ENCODE measurements around the gene HPCAL1. TPM values are rescaled to one million over a fixed set of nuclear protein-coding genes. Genes with fewer than 3 reads are reported as not detected.

Gene HPCAL1
- total and polyA plus RNA-seq, 2 of the 8 experiments (the other 6 are each of a cell fraction or from before 2014, with no cell fraction given): 5.8 to 8.6 TPM

DNA sequence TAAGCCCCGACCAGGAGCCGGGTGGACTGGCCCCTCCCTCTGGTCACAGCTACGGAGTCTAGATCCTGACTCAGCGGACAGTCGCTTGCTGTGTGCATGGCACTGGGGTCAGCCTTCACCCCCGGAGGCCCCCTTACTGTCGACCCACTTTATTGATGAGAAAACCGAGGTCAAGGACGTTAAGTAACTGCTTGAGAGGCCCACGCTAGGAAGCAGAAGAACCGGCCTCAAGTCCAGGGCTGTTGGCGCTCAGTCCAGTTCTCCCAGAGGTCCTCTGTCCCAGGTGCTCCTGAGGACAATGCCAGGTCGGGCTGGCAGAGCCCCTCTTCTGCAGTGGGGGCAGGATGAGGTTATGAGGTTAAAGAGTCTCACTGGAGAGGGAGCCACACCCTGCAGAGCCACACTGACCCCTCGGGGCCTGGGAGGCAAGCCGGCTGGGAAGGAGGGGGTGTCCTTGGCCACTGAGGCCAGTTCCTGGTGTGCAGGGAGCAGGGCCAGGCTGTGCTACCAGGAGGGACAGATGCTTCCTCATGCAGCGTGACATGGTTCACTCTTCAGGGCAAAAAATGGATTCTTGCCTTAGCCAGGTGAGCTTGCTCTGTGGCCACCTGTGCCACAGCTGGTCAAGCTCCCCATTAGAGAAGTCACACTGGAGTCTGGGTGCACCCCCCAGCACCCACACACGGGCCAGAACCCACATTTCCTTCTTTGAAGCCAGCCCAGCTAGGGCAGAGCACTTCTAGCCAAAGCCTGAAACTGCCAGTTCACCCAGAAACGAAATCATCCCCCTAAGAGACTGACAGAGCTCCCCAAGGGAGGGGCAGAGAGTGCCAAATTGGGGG is 47.3 kb upstream of the HPCAL1 start (continued):
- TF ChIP-seq, protein P1, sequence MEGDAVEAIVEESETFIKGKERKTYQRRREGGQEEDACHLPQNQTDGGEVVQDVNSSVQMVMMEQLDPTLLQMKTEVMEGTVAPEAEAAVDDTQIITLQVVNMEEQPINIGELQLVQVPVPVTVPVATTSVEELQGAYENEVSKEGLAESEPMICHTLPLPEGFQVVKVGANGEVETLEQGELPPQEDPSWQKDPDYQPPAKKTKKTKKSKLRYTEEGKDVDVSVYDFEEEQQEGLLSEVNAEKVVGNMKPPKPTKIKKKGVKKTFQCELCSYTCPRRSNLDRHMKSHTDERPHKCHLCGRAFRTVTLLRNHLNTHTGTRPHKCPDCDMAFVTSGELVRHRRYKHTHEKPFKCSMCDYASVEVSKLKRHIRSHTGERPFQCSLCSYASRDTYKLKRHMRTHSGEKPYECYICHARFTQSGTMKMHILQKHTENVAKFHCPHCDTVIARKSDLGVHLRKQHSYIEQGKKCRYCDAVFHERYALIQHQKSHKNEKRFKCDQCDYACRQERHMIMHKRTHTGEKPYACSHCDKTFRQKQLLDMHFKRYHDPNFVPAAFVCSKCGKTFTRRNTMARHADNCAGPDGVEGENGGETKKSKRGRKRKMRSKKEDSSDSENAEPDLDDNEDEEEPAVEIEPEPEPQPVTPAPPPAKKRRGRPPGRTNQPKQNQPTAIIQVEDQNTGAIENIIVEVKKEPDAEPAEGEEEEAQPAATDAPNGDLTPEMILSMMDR (IDR thresholded peaks at IDR 0.05; ENCODE audit: control extremely low read depth in 1 of 3, insufficient read depth in 1 of 3, low read depth in 1 of 3, low read length in 3 of 3): no peak
- TF ChIP-seq BRCA1 (IDR thresholded peaks at IDR 0.05; ENCODE audit: low read depth, low read length) (no peak), SRF (IDR thresholded peaks at IDR 0.05; ENCODE audit: low read depth, low read length) (no peak)
